Hepatocyte (in vitro differentiated cells): ENCODE results near the gene CTSL.

Experiments
- CTCF ChIP-seq: fragments of 200-600 bp; sonication (generic); IDR thresholded peaks from 2 replicates; pipeline ENCODE4 v1.5.1; 2016; ENCODE audit warnings: antibody characterized with exemption, mild to moderate bottlenecking; ENCODE audit not compliant: poor library complexity
- EZH2 ChIP-seq: fragments of 200-600 bp; sonication (generic); IDR thresholded peaks from 2 replicates; pipeline ENCODE4 v1.6.1; 2016; ENCODE audit warnings: antibody characterized with exemption, mild to moderate bottlenecking, borderline replicate concordance
- EZH2phosphoT487 ChIP-seq: fragments of 200-600 bp; sonication (generic); IDR thresholded peaks from one replicate; pipeline ENCODE4 v1.6.1; 2018; ENCODE audit warnings: antibody characterized with exemption, mild to moderate bottlenecking, low read depth, moderate library complexity; ENCODE audit not compliant: unreplicated experiment, severe bottlenecking

GRCh38 chr9:87695523-87695922 is 30.4 kb upstream of the CTSL start:
- TF ChIP-seq CTCF (no peak), EZH2 (no peak), EZH2phosphoT487 (no peak)
